ENCODE results near the gene OVCA2.

DNA sequence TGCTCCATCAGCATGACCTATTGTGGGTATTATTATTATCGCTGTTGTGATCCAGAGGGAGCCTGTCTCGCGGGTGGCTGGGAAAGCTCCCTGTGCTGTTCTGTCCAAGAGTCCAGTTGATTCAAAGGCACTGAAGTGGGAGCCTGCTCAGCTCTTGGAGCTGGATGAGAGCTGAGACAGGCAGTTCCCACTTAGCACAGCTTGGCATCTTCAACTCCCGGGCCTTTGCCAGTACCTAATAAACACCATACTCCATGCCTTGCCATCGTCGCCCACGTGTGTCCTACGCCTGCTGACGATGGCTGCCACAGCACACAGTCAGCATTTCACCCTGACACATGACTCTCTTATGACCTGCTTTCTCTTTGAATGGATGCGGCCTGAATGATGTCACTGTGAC lies 49.3 kb upstream of the OVCA2 start:
- TF ChIP-seq, protein P1, sequence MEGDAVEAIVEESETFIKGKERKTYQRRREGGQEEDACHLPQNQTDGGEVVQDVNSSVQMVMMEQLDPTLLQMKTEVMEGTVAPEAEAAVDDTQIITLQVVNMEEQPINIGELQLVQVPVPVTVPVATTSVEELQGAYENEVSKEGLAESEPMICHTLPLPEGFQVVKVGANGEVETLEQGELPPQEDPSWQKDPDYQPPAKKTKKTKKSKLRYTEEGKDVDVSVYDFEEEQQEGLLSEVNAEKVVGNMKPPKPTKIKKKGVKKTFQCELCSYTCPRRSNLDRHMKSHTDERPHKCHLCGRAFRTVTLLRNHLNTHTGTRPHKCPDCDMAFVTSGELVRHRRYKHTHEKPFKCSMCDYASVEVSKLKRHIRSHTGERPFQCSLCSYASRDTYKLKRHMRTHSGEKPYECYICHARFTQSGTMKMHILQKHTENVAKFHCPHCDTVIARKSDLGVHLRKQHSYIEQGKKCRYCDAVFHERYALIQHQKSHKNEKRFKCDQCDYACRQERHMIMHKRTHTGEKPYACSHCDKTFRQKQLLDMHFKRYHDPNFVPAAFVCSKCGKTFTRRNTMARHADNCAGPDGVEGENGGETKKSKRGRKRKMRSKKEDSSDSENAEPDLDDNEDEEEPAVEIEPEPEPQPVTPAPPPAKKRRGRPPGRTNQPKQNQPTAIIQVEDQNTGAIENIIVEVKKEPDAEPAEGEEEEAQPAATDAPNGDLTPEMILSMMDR (IDR thresholded peaks at IDR 0.05): no peak
- no peak for TF ChIP-seq POLR2A (IDR thresholded peaks at IDR 0.05)
